A549 (cell line): ENCODE measurements around the gene BTBD7. TPM values are rescaled to one million over a fixed set of nuclear protein-coding genes. Genes with fewer than 3 reads are reported as not detected.

ENCODE experiments used
- ATAC-seq, 2 experiments: fragments of 200-7000 bp in 1 of 2; fragments of >200 bp in 1 of 2; cut with Nextera tagmentation in 1 of 2; cut with Tn5 transposase in 1 of 2; 3 replicates each; pipeline versions ENCODE4 v1.8.0 to v1.9.1; 2018 to 2020; ENCODE audit warnings: mild to moderate bottlenecking in 1 of 2, moderate library complexity in 1 of 2
- CTCF ChIA-PET: fragments of 300-600 bp; sonication (Branson Sonifier 250); formaldehyde crosslinking; extraction: SDS; loops from one replicate; lab custom pipeline; 2021; ENCODE audit warnings: antibody characterized with exemption, inconsistent platforms; lab: Yijun Ruan, JAX
- POLR2A ChIA-PET: fragments of 350-600 bp; formaldehyde crosslinking; extraction: SDS; loops from one replicate; lab custom pipeline; 2021; ENCODE audit warnings: antibody characterized with exemption, inconsistent platforms; lab: Yijun Ruan, JAX
- DNase-seq, 2 experiments: peaks; one replicate each; pipeline versions ENCODE4 v3.0.0 to v3.0.0-alpha.2; 2011 to 2016; ENCODE audit warnings: low read depth in 1 of 2, low spot score in 1 of 2
- FAIRE-seq: peaks from 2 replicates; lab custom pipeline; 2011; peaks lifted over from hg19 to GRCh38; lab: Jason Lieb, UNC
- H3K27ac ChIP-seq, 2 experiments: fragments of >200 bp; sonication (Bioruptor Twin); formaldehyde crosslinking; 3 replicates each; pipeline ENCODE4 v1.5.1; 2016 to 2017
- H3K4me1 ChIP-seq: fragments of >200 bp; sonication (Bioruptor Twin); formaldehyde crosslinking; 3 replicates; pipeline ENCODE4 v1.6.1; 2016
- H3K4me2 ChIP-seq: fragments of >200 bp; sonication (Bioruptor Twin); formaldehyde crosslinking; 3 replicates; pipeline ENCODE4 v1.6.1; 2016
- H3K4me3 ChIP-seq: fragments of >200 bp; sonication (Bioruptor Twin); formaldehyde crosslinking; 3 replicates; pipeline ENCODE4 v1.5.1; 2016
- H3K9me3 ChIP-seq: fragments of >200 bp; sonication (Bioruptor Twin); formaldehyde crosslinking; 3 replicates; pipeline ENCODE4 v1.6.1; 2016
- CEBPB ChIP-seq, 2 experiments: fragments of >200 bp in 1 of 2; sonication (Bioruptor Twin) in 1 of 2; formaldehyde crosslinking in 1 of 2; IDR thresholded peaks; 2 replicates each; pipeline ENCODE4 v1.6.1; 2012 to 2016
- CHD2 ChIP-seq: fragments of 150-350 bp; IDR thresholded peaks from 2 replicates; pipeline ENCODE4 v1.6.1; 2014; ENCODE audit warnings: low read length; ENCODE audit not compliant: partially characterized antibody
- EHMT2 ChIP-seq: fragments of 200-600 bp; sonication (generic); IDR thresholded peaks from 2 replicates; pipeline ENCODE4 v1.6.1; 2016; ENCODE audit warnings: antibody characterized with exemption, low read depth, mild to moderate bottlenecking, moderate library complexity
- EP300 ChIP-seq, 2 experiments: fragments of >200 bp; sonication (Bioruptor Twin); formaldehyde crosslinking; IDR thresholded peaks; 2 replicates in 1 of 2; 3 replicates in 1 of 2; pipeline ENCODE4 v1.6.1; 2016 to 2017
- FOSB ChIP-seq: fragments of 250-450 bp; sonication (Bioruptor Pico); IDR thresholded peaks from 2 replicates; pipeline ENCODE4 v1.5.0; 2020; ENCODE audit warnings: mild to moderate bottlenecking, moderate library complexity
- FOSL2 ChIP-seq, 2 experiments: fragments of 450-650 bp in 1 of 2; fragments of >200 bp in 1 of 2; sonication (Bioruptor Twin) in 1 of 2; formaldehyde crosslinking; IDR thresholded peaks; 2 replicates each; pipeline versions ENCODE4 v1.5.0 to v1.6.1; 2016 to 2020; ENCODE audit warnings: mild to moderate bottlenecking in 1 of 2, moderate library complexity in 1 of 2
- GATA3 ChIP-seq: IDR thresholded peaks from 2 replicates; pipeline ENCODE4 v1.6.1; 2012; ENCODE audit warnings: borderline replicate concordance
- HOXA7 ChIP-seq: fragments of 250-450 bp; sonication (Bioruptor Pico); IDR thresholded peaks from 2 replicates; pipeline ENCODE4 v1.5.0; 2020; ENCODE audit warnings: mild to moderate bottlenecking, moderate library complexity
- HOXB13 ChIP-seq: fragments of 250-450 bp; sonication (Bioruptor Pico); IDR thresholded peaks from 2 replicates; pipeline ENCODE4 v1.5.0; 2020; ENCODE audit warnings: low read depth, mild to moderate bottlenecking, moderate library complexity
- HOXB5 ChIP-seq: fragments of 250-450 bp; sonication (Bioruptor Pico); IDR thresholded peaks from 2 replicates; pipeline ENCODE4 v1.5.0; 2020; ENCODE audit warnings: mild to moderate bottlenecking, moderate library complexity
- KDM1A ChIP-seq: fragments of 200-600 bp; sonication (generic); IDR thresholded peaks from 2 replicates; pipeline ENCODE4 v1.6.1; 2016; ENCODE audit warnings: low read depth, mild to moderate bottlenecking
- KDM5A ChIP-seq: fragments of 200-600 bp; sonication (generic); IDR thresholded peaks from 2 replicates; pipeline ENCODE4 v1.6.1; 2016; ENCODE audit warnings: antibody characterized with exemption, mild to moderate bottlenecking
- NFE2L2 ChIP-seq: fragments of 150-350 bp; conservative IDR thresholded peaks from 2 replicates; pipeline ENCODE4 v1.6.1; 2014; ENCODE audit warnings: low read length
- NR3C1 ChIP-seq: fragments of >200 bp; sonication (Bioruptor Twin); formaldehyde crosslinking; IDR thresholded peaks from 3 replicates; pipeline ENCODE4 v1.6.1; 2017
- PHF8 ChIP-seq: fragments of 200-600 bp; sonication (generic); IDR thresholded peaks from 2 replicates; pipeline ENCODE4 v1.6.1; 2016; ENCODE audit warnings: low read depth, mild to moderate bottlenecking, antibody characterized with exemption, moderate library complexity, borderline replicate concordance
- POLR2AphosphoS2 ChIP-seq: conservative IDR thresholded peaks from 2 replicates; pipeline ENCODE4 v1.6.1; 2012; ENCODE audit warnings: low read length, improper control_type of control experiment, inconsistent platforms
- RAD21 ChIP-seq, 2 experiments: fragments of >200 bp in 1 of 2; sonication (Bioruptor Twin) in 1 of 2; formaldehyde crosslinking in 1 of 2; IDR thresholded peaks in 1 of 2; conservative IDR thresholded peaks in 1 of 2; 2 replicates in 1 of 2; 3 replicates in 1 of 2; pipeline ENCODE4 v1.6.1; 2012 to 2018; ENCODE audit warnings: inconsistent platforms in 1 of 2
- RARB ChIP-seq: fragments of 250-450 bp; sonication (Bioruptor Pico); IDR thresholded peaks from 2 replicates; pipeline ENCODE4 v1.8.0; 2021; ENCODE audit warnings: mild to moderate bottlenecking, moderate library complexity
- RCOR1 ChIP-seq: fragments of 150-350 bp; IDR thresholded peaks from 2 replicates; pipeline ENCODE4 v1.6.1; 2014; ENCODE audit warnings: antibody characterized with exemption, low read length, low read depth
- RFX5 ChIP-seq: fragments of 450-650 bp; IDR thresholded peaks from 2 replicates; pipeline ENCODE4 v1.7.1; 2014; ENCODE audit warnings: antibody characterized with exemption, mild to moderate bottlenecking, moderate library complexity
- SMC3 ChIP-seq: fragments of >200 bp; sonication (Bioruptor Twin); formaldehyde crosslinking; IDR thresholded peaks from 3 replicates; pipeline ENCODE4 v1.6.1; 2018; ENCODE audit warnings: inconsistent platforms
- SREBF2 ChIP-seq: fragments of 450-650 bp; IDR thresholded peaks from 2 replicates; pipeline ENCODE4 v1.6.1; 2014; ENCODE audit warnings: mild to moderate bottlenecking, moderate library complexity
- TFCP2L1 ChIP-seq: fragments of 250-450 bp; sonication (Bioruptor Pico); IDR thresholded peaks from 2 replicates; pipeline ENCODE4 v1.5.0; 2021; ENCODE audit warnings: mild to moderate bottlenecking
- ZC3H11A ChIP-seq: fragments of 450-650 bp; IDR thresholded peaks from 2 replicates; pipeline ENCODE4 v1.6.1; 2014; ENCODE audit warnings: antibody characterized with exemption, mild to moderate bottlenecking
- ZNF302 ChIP-seq: fragments of 250-450 bp; sonication (Bioruptor Pico); IDR thresholded peaks from 2 replicates; pipeline ENCODE4 v1.9.0; 2021; ENCODE audit warnings: inconsistent platforms, mild to moderate bottlenecking, moderate library complexity
- WGBS: methylation state at CpG from one replicate; pipeline ENCODE4 v1.1.6; 2017; ENCODE audit errors: missing lambda C conversion rate; 5-methylcytosine and 5-hydroxymethylcytosine counted together
- polyA plus RNA-seq, 4 experiments: library from polyadenylated mRNA; depleted of rRNA in 3 of 4; stranded (reverse); fragments of >200 nt; fragmentation: RNase III in 1 of 4; extraction: RNeasy Plus Mini Kit Qiagen cat#74134 plus additional on column Dnase treatment in 1 of 4; gene quantifications; 2 replicates in 3 of 4; 3 replicates in 1 of 4; pipeline ENCODE4 v1.2.3, GENCODE V29; 2011 to 2017
- TF ChIP-seq, protein P1 (sequence below): fragments of 450-650 bp; IDR thresholded peaks from 2 replicates; pipeline ENCODE4 v1.6.1; 2014; ENCODE audit warnings: antibody characterized with exemption
- TF ChIP-seq, protein P2 (sequence below): fragments of 150-350 bp; IDR thresholded peaks from 2 replicates; pipeline ENCODE4 v1.6.1; 2014; ENCODE audit warnings: low read depth, mild to moderate bottlenecking, low read length
- TF ChIP-seq, protein P3 (sequence below): fragments of 200-600 bp; sonication (generic); IDR thresholded peaks from 2 replicates; pipeline ENCODE4 v1.6.1; 2016; ENCODE audit warnings: antibody characterized with exemption, mild to moderate bottlenecking, moderate library complexity

The BTBD7 gene
- polyA plus RNA-seq, 2 of the 4 experiments (the other 2 are of a cell fraction): 11.1 to 17.4 TPM

DNA sequence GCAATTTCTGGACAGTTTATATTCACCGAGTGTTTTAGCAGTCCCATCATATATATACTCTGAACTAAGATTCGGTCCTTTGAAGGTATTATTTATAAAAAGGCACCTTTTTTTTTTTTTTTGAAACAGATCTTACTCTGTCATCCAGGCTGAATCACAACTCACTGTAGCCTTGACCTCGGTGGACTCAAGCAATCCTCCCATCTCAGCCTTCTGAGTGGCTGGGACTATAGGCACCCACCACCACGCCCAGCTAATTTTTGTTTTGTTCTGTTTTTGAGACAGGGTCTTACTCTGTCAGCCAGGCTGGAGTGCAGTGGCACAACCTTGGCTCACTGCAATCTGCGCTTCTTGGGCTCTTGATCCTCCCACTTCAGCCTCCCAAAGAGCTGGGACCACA lies 52.1 kb downstream of the BTBD7 start:
- Histone ChIP-seq H3K4me3 (no peak overlapping the region), H3K9me3 (no peaks in the 10 kb centered on the region), H3K4me2 (no peak overlapping the region), H3K4me1 (no peaks in the 10 kb centered on the region; the same call in 2 of the 3 replicates), H3K27ac (no peak overlapping the region)
- ChIA-PET CTCF (interaction anchor here (0.8 kb wide), 1 partner anchor 181 kb away, joined by 3 read pairs; no protein-coding TSS in a partner anchor), POLR2A (no interaction called here)
- no peak for FAIRE-seq
- no peak; a peak in 1 of 6 replicates for ATAC-seq
- no peak for DNase-seq
- 83% methylated on average over 5 of the region's 5 CpGs for WGBS
- no peak for TF ChIP-seq HOXA7
- TF ChIP-seq GATA3: no peak
- no peak for TF ChIP-seq FOSL2 (IDR thresholded peaks at IDR 0.05)
- TF ChIP-seq FOSL2 (CRISPR knock-in tag; IDR thresholded peaks at IDR 0.05): no peak
- TF ChIP-seq CEBPB (IDR thresholded peaks at IDR 0.05): no peak
- TF ChIP-seq RFX5: no peak
- no peak for TF ChIP-seq KDM5A
- no peak for TF ChIP-seq TFCP2L1 (CRISPR knock-in tag)
- no peak for TF ChIP-seq POLR2AphosphoS2
- TF ChIP-seq, protein P1, sequence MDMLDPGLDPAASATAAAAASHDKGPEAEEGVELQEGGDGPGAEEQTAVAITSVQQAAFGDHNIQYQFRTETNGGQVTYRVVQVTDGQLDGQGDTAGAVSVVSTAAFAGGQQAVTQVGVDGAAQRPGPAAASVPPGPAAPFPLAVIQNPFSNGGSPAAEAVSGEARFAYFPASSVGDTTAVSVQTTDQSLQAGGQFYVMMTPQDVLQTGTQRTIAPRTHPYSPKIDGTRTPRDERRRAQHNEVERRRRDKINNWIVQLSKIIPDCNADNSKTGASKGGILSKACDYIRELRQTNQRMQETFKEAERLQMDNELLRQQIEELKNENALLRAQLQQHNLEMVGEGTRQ: no peak
- no peak for TF ChIP-seq EP300 (IDR thresholded peaks at IDR 0.05)
- TF ChIP-seq HOXB13 (CRISPR knock-in tag): no peak
- TF ChIP-seq, protein P2, sequence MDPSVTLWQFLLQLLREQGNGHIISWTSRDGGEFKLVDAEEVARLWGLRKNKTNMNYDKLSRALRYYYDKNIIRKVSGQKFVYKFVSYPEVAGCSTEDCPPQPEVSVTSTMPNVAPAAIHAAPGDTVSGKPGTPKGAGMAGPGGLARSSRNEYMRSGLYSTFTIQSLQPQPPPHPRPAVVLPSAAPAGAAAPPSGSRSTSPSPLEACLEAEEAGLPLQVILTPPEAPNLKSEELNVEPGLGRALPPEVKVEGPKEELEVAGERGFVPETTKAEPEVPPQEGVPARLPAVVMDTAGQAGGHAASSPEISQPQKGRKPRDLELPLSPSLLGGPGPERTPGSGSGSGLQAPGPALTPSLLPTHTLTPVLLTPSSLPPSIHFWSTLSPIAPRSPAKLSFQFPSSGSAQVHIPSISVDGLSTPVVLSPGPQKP: no peak
- TF ChIP-seq HOXB5 (CRISPR knock-in tag): no peak

DNA sequence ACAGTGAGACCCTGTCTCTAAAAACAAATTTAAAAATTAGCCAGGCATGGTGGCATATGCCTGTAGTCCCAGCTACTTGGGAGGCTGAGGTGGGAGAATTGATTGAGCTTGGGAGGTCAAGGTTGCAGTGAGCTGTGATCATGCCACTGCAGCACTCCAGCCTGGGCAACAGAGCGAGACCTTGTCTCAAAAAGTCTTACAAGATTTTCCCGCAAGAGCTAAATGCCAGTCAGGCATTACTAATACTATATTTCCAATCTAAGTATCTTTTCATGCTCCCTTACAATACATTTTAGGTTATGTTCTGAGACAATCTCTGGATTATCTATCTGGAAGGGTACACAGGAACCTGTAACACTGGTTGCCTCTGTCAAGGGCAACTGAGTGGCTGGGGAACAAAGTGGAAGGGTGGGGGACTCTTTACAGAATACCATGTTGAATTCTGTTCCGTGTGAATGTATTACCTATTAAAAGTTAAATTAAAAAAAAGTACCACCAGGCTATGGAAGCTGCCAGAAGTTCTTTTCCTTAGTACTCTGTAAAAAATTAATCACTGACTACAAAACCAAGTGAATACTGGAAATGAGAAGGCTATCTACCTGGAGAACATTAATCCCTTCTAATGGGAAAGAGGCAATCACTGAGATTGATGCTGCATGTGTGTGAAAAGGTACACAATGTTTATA lies 56.7 kb downstream of the BTBD7 start:
- ChIA-PET POLR2A (no interaction called here), CTCF (interaction anchor here (0.5 to 1.3 kb wide), 2 partner anchors 10 to 43 kb away, joined by 3 to 5 read pairs; no protein-coding TSS in a partner anchor)
- Histone ChIP-seq H3K4me2 (no peak overlapping the region), H3K9me3 (no peaks in the 10 kb centered on the region), H3K27ac (no peak overlapping the region), H3K4me3 (no peak overlapping the region), H3K4me1 (no peaks in the 10 kb centered on the region; the same call in 2 of the 3 replicates)
- 88% methylated on average over 3 of the region's 3 CpGs for WGBS
- no peak for ATAC-seq
- no peak for FAIRE-seq
- DNase-seq: no peak
- no peak for TF ChIP-seq ZC3H11A
- TF ChIP-seq SREBF2: no peak
- no peak for TF ChIP-seq NR3C1
- no peak for TF ChIP-seq RARB (CRISPR knock-in tag)
- no peak for TF ChIP-seq SMC3
- TF ChIP-seq RCOR1: no peak
- no peak for TF ChIP-seq FOSB (CRISPR knock-in tag)
- no peak for TF ChIP-seq NFE2L2
- TF ChIP-seq ZNF302 (CRISPR knock-in tag): no peak
- no peak for TF ChIP-seq CHD2
- no peak for TF ChIP-seq KDM1A
- TF ChIP-seq EHMT2: no peak
- TF ChIP-seq FOSL2 (IDR thresholded peaks at IDR 0.05): no peak
- no peak for TF ChIP-seq FOSL2 (CRISPR knock-in tag; IDR thresholded peaks at IDR 0.05)
- TF ChIP-seq, protein P3, sequence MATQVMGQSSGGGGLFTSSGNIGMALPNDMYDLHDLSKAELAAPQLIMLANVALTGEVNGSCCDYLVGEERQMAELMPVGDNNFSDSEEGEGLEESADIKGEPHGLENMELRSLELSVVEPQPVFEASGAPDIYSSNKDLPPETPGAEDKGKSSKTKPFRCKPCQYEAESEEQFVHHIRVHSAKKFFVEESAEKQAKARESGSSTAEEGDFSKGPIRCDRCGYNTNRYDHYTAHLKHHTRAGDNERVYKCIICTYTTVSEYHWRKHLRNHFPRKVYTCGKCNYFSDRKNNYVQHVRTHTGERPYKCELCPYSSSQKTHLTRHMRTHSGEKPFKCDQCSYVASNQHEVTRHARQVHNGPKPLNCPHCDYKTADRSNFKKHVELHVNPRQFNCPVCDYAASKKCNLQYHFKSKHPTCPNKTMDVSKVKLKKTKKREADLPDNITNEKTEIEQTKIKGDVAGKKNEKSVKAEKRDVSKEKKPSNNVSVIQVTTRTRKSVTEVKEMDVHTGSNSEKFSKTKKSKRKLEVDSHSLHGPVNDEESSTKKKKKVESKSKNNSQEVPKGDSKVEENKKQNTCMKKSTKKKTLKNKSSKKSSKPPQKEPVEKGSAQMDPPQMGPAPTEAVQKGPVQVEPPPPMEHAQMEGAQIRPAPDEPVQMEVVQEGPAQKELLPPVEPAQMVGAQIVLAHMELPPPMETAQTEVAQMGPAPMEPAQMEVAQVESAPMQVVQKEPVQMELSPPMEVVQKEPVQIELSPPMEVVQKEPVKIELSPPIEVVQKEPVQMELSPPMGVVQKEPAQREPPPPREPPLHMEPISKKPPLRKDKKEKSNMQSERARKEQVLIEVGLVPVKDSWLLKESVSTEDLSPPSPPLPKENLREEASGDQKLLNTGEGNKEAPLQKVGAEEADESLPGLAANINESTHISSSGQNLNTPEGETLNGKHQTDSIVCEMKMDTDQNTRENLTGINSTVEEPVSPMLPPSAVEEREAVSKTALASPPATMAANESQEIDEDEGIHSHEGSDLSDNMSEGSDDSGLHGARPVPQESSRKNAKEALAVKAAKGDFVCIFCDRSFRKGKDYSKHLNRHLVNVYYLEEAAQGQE: no peak
- no peak for TF ChIP-seq PHF8
- no peak for TF ChIP-seq RAD21 (conservative IDR thresholded peaks at IDR 0.05 in 1 of 2, IDR thresholded peaks at IDR 0.05 in 1 of 2)
